GM12865 (cell line): ENCODE results near the gene ANK2.

Experiments
- DNase-seq: peaks from one replicate; pipeline ENCODE4 v3.0.0; 2010; ENCODE audit warnings: low read depth
- H3K4me3 ChIP-seq: 2 replicates; pipeline ENCODE4 v1.5.1; 2011; ENCODE audit warnings: mild to moderate bottlenecking, low read depth, low read length, control low read depth
- CTCF ChIP-seq: IDR thresholded peaks from 2 replicates; pipeline ENCODE4 v1.5.1; 2011; ENCODE audit warnings: low read length, control low read depth, low read depth, inconsistent platforms; ENCODE audit not compliant: insufficient read depth; ENCODE audit errors: missing control alignments

The ANK2 gene

GRCh38 chr4:113189546-113189945 is 140.1 kb downstream of the ANK2 start:
- TF ChIP-seq CTCF: no peak
- DNase-seq: no peak

DNA sequence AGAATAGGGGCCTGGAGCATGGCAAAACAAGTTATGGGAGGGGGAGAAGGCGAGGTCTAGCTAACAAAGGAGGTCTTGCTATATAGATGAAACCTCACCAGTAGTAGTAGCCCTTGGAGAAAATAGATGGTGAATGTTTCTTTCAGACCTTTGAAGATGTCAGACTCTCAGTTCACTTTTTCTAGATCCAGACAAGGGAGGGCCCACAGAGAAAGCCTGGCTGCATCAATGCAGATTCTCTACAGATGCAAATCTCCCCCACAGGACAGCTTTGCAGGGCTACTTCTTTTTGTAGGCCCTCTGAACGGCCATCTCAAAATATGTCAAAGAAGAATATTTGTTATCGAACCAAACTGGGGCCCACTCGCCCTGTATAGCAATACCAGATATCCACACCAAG is 159.7 kb downstream of the ANK2 start:
- DNase-seq: no peak
- no peak for TF ChIP-seq CTCF
- H3K4me3 ChIP-seq: no peak overlapping the region

More at GRCh38 chr4:113189546-113189945, 140.1 kb downstream of the ANK2 start:
- H3K4me3 ChIP-seq: no peak overlapping the region

GRCh38 chr4:113209652-113210320 is 160.3 kb downstream of the ANK2 start:
- H3K4me3 ChIP-seq: no peak overlapping the region
- no peak for TF ChIP-seq CTCF
- DNase-seq: no peak

- no peak for TF ChIP-seq CTCF
- DNase-seq: no peak
- no peak overlapping the region for H3K4me3 ChIP-seq
Measured at GRCh38 chr4:113212613-113213012, 163.2 kb downstream of the ANK2 start.

- no peak for DNase-seq
- no peak for TF ChIP-seq CTCF
- H3K4me3 ChIP-seq: no peak overlapping the region
Measured at GRCh38 chr4:113221990-113222389, 172.5 kb downstream of the ANK2 start.

- DNase-seq: no peak
- no peak overlapping the region for H3K4me3 ChIP-seq
- TF ChIP-seq CTCF: no peak
Measured at GRCh38 chr4:113222471-113222870, 173.0 kb downstream of the ANK2 start.

- no peak overlapping the region for H3K4me3 ChIP-seq
- DNase-seq: no peak
- no peak for TF ChIP-seq CTCF
Measured at GRCh38 chr4:113223001-113223400, 173.5 kb downstream of the ANK2 start.
